ENCODE results near the gene EFHD1.

EFHD1 gene

DNA sequence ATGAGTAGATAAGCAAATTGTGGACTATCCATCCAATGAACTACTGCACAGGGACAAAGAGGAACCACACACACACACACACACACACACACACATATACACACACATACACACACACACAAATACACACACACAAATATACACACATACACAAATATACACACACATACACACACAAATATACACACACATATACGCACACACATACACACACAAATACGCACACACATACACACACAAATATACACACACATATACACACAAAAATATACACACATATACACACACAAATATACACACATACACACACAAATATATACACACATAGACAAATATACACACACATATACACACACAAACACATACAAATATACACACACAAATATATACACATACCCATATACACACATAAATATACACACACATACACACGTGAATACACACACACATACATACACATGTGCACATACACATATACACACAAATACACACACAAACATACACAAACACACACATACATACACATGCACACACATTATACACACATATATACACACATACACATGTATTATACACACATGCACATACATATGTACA, 19.8 kb upstream of the EFHD1 start:
- DNase-seq (ENCODE audit: low spot score), result no peak
- in situ Hi-C loops (cut with MboI; ENCODE audit: low pct_unique_long_range_greater_than_20kb, low sequenced_read_pairs, unreplicated experiment), result no loop called here

DNA sequence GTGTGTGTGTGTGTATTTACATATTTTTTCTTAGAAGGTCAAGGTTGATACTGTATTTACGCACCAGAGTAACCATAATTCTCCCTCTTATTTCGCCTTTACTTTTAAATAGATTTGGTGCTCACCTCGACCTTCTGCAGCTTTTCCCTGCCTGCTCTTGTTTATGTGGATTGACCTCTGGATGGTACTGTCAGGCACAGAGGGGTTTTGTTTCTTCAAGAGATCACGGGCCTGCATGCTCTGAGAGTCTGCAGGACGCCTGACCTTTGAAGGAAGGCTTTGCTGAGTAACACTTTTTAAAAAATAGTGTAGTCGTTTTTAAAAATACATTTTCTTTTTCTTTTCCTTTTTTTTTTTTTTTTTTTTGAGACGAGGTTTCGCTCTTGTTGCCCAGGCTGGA, 18.1 kb upstream of the EFHD1 start:
- DNase-seq (ENCODE audit: low spot score), result no peak
- in situ Hi-C loops (cut with MboI; ENCODE audit: low pct_unique_long_range_greater_than_20kb, low sequenced_read_pairs, unreplicated experiment), result no loop called here
- TF ChIP-seq, protein P1, sequence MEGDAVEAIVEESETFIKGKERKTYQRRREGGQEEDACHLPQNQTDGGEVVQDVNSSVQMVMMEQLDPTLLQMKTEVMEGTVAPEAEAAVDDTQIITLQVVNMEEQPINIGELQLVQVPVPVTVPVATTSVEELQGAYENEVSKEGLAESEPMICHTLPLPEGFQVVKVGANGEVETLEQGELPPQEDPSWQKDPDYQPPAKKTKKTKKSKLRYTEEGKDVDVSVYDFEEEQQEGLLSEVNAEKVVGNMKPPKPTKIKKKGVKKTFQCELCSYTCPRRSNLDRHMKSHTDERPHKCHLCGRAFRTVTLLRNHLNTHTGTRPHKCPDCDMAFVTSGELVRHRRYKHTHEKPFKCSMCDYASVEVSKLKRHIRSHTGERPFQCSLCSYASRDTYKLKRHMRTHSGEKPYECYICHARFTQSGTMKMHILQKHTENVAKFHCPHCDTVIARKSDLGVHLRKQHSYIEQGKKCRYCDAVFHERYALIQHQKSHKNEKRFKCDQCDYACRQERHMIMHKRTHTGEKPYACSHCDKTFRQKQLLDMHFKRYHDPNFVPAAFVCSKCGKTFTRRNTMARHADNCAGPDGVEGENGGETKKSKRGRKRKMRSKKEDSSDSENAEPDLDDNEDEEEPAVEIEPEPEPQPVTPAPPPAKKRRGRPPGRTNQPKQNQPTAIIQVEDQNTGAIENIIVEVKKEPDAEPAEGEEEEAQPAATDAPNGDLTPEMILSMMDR (IDR thresholded peaks at IDR 0.05; ENCODE audit: extremely low read depth, insufficient read depth, missing control alignments), result no peak

More for the DNA sequence above, 19.8 kb upstream of the EFHD1 start:
- TF ChIP-seq, protein P1 (IDR thresholded peaks at IDR 0.05; ENCODE audit: extremely low read depth, insufficient read depth, missing control alignments), result no peak

DNA sequence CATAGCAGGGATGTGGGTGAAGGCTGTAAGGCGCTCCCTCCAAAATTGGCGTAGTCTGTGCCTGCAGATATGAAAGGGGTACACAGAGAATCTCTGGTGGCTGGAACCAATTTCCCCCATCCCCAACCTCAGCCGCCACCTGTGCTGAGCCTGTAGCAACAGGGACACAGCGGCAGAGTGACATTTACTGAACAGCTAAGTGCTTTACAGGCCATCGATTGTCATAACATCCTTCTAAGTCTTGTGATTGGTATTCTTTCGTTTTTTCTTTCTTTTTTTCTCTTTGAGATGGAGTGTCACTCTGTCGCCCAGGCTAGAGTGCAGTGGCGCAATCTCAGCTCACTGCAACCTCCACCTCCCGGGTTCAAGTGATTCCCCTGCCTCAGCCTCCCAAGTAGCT, 12.2 kb upstream of the EFHD1 start:
- DNase-seq (ENCODE audit: low spot score), result no peak
- in situ Hi-C loops (cut with MboI; ENCODE audit: low pct_unique_long_range_greater_than_20kb, low sequenced_read_pairs, unreplicated experiment), result no loop called here
- TF ChIP-seq, protein P1 (IDR thresholded peaks at IDR 0.05; ENCODE audit: extremely low read depth, insufficient read depth, missing control alignments), result no peak

DNA sequence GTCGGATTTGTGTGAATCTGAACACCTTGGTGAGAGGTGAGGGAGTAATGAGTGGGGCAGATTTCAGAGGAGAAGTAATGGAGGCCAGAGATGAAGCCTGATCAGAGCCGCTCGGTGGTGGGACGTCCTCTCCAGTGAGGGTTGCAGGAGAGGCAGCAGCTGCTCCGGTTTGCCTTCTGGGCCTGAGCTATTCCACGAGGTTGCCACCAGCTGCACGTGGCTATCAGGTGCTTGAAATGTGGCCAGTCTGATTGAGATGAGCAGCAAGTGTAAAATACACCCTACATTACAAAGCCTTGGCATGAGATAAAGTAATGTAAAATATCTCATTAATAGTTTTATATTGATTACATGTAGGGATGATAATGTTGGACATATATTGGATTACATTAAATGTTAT, 10.8 kb upstream of the EFHD1 start:
- TF ChIP-seq, protein P1 (IDR thresholded peaks at IDR 0.05; ENCODE audit: extremely low read depth, insufficient read depth, missing control alignments), result no peak
- peak; percentile 2 for DNase-seq (ENCODE audit: low spot score)
- in situ Hi-C loops (cut with MboI; ENCODE audit: low pct_unique_long_range_greater_than_20kb, low sequenced_read_pairs, unreplicated experiment), result no loop called here

DNA sequence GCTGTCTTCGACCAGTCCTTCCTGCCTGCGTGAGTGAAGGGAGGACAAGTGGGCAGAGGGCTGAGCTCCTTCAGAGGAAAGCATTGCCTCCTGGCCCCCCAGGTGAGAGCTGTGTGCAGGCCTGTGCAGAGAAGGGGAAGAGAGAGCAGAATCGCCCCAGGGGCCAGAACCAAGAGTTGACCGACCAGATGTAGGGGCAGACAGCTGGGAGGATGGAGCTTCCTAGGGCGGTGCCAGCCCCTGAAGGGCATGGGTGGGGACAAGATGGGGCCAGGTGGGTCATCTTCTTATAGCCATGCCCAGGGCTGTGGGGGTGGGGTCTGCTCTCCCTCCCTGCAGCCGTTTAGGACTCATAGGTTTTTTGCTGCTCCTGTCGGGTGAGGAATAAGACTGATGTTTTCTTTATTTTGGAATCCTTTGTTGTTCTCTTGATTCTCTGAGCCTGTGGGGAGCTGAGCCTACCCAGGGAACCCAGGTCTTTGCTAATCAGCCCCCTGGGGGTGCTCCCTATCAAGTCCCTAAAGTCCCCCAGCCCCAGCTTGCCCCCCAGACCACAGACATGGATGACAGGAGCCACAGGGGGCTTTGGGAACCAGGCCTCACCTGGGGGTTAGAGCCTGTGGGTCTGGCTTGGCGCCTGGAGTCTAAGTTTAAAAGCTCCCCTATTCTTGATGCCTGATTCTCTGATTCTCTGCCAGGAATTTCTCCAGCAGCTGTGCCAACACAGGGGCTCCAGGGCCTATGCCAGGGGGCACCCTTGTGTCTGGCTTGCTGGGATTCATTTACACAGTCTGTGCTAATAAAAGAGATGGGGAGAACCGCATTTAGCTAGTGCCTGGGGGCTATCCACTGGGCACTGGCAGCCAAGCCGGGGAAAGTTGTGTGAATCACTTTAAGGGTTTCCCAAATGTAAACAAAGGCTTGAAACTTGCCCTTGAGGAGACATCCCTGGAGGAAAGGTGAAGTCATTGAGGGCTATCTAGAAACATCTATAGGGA, 9.3 kb upstream of the EFHD1 start:
- TF ChIP-seq, protein P1 (IDR thresholded peaks at IDR 0.05; ENCODE audit: extremely low read depth, insufficient read depth, missing control alignments), result no peak
- in situ Hi-C loops (cut with MboI; ENCODE audit: low pct_unique_long_range_greater_than_20kb, low sequenced_read_pairs, unreplicated experiment), result no loop called here
- peak; percentile 6 for DNase-seq (ENCODE audit: low spot score)

DNA sequence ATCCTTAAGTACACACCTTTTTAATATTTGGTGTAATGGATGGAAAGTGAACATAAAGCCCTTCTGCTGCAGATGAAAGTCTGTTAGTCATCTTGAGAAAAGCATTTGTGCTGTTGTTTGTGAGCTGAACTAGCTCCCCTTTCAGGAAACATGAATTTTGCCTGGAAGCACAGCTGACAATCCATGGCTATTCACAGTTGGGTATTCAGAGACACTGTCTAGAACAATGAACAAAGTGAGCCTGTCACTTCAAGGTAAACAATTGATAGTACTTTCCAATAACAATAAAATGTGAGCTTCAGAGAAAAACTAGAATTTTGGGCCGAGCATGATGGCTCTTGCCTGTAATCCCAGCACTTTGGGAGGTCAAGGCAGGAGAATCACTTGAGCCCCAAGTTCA, 6.8 kb upstream of the EFHD1 start:
- TF ChIP-seq, protein P1 (IDR thresholded peaks at IDR 0.05; ENCODE audit: extremely low read depth, insufficient read depth, missing control alignments), result no peak
- DNase-seq (ENCODE audit: low spot score), result peak; percentile 8
- in situ Hi-C loops (cut with MboI; ENCODE audit: low pct_unique_long_range_greater_than_20kb, low sequenced_read_pairs, unreplicated experiment), result no loop called here

All from GM13977 (cell line).